ENCODE measurements around the gene ELAVL1.
A peak's percentile ranks its signal among the peaks of the same experiment; 100 is the strongest.
"Not testable (repeated sequence)": the region's sequence is repeated elsewhere in the genome, so short reads cannot be mapped to it uniquely, and the experiment has no call there.

Gene ELAVL1

DNA sequence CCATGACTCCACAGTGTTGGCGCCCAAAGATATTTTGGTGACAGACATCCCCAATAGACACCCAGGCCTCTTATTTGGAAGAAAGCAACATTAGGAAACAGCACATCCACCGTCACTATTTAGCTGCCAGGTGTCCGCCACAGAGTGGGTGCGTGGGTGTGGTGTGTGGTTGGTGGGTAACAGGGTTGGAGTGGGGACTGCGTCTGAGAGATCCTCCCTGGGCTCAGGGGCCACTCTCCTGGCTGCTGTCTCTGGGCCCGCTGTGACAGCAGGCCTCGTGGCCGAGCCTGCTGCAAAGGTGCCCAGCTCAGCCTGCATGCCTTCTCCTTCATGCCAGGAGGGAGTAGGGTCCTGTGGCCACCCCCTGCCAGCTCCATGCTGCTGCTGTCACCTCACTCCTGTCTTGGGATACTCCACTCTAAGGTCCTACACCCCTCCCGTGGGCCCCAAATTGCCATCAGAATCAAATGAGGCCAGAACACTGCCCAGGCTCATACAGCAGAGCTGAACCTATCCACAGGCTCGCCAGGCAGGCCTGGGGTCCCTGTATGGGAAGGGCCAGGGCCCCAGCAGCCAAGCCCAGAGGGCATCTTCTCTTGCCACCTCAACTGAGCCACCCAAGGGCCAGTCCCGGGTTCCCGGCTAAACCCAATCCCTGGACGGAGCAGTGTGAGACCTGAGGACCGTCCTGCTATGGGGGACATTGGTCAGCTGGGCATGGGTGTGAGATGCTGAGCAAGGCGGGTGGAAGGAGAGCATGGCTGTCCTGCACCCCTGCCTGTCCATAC is 37.2 kb downstream of the ELAVL1 start:
- DNase-seq (ENCODE audit: low spot score): no peak

DNA sequence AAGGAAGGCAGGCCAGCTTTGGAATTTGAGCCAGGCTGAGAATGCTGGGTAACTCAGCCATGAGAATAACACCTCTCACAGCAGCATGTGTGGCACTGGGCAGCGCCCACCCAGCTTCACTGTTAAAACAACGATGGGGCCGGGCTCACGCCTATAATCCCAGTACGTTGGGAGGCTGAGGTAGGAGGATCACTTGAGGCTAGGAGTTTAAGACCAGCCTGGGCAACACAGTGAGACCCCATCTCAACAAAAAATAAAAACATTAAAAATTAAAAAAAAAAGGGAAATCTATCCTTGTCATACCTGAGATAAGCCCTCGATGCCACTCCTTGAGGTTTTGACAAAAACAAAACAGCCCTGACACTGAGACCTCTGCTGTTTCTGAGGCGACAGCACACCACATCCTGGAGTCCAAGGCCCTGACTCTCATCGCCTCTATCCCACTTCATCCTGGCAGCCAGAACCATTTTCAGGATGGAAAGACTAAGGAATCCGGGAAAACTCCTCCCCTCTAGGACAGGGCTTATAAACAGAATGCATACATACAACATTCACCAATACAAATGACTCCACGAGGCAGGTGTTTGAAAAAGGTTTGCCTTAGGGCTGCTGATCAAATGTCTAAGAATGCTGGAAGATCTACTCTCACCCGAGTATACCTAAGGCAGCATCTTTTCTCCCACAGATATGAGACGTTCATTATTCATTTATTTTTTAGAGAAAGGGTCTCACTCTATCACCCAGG is 39.3 kb downstream of the ELAVL1 start:
- no peak for DNase-seq (ENCODE audit: low spot score)

DNA sequence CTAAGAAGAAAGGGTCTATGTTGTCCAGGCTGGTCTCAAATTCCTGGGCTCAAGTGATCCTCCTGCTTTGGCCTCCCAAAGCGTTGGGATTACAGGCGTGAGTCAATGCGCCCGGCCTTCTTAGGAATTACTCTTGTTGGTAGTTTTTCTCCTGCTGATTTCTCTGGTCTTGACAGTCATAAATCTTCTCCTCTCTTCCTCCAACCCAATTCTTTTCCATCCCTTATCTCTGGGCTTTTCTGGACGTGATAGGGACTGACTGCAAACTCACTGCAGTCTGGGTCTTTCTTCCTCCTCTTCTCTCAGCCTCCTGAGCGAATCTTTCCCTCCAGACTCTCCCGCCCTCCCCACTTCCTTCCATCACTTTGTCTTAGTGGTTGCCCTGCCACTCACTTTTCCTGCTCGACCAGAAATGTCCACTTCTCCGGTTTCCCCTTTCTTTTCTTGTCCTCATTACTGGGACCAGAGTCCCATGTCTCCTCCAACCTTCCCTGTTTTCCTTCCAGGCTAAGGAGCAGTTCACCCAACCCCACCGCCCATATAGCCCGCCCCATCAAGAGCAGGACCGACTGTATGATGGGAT is 40.1 kb downstream of the ELAVL1 start:
- DNase-seq (ENCODE audit: low spot score): no peak

DNA sequence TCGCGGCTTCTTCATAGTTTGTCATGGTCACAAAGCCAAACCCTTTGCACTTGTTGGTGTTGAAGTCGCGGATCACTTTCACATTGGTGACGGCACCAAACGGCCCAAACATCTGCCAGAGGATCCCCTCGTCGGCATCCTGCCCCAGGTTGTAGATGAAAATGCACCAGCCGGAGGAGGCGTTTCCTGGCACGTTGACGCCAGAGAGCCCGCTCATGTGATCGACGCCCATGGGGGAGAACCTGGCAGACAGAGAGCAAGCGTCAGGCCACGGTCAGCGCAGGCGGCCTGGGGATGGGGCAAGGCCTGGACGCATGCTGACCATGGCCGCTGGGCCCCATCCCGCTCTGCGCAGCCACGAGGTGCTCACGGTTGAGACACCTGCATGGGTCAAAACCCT is 41.9 kb downstream of the ELAVL1 start:
- no peak for DNase-seq (ENCODE audit: low spot score)

DNA sequence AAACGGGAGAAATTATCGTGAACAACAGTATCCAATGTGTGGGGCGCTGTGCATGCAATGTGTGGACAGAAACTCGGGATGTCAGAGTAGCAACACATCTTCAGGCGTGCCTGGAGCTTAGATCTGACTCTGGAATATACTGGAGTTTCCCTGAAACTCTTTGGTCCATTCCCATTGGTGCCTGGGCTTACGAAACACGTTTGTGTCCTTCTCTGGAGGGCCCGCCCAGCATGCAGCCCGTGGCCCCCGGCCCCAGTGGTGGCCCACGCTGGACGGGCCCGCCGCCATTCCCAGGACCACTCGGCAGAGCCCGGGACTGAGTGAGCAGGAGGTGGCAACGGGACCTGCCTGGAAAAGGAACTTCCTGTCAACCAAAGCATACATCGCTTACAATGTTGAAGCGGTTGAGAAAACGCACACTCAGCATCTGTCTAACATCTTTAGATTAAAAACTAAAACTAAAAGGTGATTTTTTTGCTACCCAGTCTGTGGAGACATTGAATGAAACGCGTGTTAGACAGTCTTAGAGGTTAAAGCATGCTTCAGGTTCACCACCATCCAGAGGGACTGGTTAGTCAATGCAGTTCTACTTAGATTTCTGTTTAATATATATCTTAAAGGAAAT is 42.7 kb downstream of the ELAVL1 start:
- DNase-seq (ENCODE audit: low spot score): no peak

DNA sequence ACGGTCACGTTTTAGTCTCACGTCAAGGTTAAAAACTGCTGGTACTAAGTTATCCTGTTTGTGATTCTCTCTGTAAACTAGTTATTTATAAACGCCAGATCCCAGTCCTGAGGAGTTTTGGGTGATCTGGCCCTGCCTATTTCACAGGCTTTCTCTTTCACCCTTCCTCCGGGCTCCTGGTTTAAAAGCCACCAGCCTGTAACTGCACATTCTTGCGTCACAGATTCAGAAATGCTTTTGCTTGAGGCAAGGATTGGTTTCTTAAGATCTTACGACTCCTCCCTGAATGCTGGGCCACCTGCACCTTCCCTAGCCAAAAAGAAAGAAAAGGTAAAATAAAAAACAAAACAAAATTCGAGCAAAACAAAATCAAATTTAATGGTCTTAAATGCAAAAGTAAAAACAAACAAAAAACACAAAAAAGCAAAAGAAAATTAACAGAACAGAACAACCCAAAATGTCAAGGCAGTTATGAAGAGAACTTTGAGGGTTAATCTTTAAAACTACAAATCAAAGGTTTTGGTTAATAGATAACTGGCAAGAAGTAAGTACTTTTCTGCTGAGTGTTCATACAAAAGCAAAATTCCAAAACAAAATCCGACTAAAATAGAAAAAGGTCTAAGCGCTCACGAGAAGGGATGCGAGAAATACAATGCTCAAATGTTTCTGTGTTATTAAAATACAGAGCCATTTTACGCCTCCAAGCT is 43.4 kb downstream of the ELAVL1 start:
- DNase-seq (ENCODE audit: low spot score): no peak

DNA sequence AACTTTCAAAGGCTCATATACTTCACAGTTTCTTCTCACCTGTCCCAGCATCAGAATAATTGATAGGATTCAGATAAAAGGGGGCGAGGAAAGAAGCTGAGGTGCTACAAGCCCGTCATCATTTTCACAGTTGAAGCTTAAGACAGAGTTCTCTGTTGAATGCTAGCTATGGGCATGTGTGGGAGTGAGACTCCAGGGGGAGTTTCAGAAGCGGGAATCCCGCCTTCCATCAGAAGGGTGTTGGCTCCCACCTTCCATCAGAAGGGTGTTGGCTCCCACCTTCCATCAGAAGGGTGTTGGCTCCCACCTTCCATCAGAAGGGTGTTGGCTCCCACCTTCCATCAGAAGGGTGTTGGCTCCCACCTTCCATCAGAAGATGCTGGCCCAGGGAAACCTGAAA is 44.4 kb downstream of the ELAVL1 start:
- not testable (repeated sequence) for DNase-seq (ENCODE audit: low spot score)

DNA sequence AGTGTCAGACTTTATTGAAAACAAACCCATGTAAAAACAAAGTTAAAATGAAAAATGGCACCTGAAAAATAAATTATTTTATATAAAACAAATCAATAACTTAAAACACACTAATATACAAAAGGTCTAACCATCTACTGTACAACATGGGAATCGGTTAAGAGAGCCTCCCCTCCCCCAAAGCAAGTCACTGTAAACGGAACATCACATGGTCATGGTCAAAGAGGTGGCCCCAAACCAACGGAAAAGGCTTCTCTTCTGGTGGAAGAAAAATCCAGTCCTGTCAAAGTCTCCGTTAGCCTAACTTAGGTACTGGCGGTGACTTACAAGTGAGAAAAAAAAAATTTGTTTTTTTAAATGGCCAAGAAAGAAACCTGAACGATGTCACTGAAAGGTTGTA is 46.2 kb downstream of the ELAVL1 start:
- no peak for DNase-seq (ENCODE audit: low spot score)

DNA sequence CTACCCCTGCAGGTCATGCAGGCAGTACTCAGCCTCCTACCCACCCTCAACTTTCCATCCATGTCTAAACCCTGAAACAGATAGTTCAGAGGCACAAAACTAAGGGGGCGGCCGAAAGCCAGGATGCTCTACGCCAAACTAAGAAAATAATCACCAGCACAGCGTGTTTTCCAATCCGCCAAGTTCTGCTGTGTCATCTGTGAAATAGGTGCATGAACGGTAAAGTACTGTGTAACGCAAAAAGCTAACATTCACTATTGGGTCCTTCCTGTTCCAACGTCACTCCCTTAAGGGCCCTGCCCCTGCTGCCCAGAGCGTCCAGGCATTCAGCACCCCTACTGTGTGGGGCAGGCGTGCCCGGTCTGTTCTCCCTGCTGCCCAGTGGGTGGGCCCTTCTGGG is 49.7 kb downstream of the ELAVL1 start:
- DNase-seq (ENCODE audit: low spot score): no peak

DNA sequence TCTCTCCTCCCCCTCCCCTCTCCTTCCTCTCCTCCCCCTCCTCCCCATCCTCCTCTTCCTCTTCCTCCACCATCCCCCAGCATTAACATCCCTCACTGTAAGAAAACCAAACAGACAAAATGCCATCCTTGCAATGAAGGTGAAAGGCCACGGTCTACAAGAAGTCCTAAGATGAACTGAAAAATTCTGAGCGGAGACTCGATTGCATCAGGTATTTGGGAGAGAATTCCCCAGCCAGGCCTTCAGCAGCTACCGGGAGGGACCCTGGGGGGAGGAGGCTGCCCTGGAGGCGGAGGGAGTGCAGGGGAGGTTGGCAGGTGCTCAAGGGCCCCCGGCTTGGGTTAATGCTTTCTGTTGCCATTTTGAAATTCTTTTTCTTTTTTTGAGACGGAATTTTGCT is 51.9 kb downstream of the ELAVL1 start:
- no peak for DNase-seq (ENCODE audit: low spot score)

DNA sequence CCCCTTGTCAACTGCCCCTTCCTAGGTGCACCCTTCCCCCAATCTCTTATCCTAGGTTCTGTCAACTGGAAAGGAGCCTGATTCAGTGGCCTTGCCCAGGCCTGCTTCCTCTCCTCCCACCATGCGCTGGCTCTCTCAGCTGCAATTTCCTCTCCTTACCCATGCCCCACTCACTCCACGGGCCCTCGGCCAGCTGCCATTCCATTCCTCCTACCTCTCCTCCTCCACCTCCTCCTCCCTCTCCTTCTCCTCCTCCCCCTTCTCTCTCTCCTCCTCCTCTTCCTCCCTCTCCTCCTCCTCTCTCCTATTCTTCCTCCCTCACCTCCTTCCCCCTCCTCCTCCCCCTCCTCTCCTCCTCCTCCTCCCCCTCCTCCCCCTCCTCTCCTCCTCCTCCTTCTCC is 52.4 kb downstream of the ELAVL1 start:
- no peak for DNase-seq (ENCODE audit: low spot score)

DNA sequence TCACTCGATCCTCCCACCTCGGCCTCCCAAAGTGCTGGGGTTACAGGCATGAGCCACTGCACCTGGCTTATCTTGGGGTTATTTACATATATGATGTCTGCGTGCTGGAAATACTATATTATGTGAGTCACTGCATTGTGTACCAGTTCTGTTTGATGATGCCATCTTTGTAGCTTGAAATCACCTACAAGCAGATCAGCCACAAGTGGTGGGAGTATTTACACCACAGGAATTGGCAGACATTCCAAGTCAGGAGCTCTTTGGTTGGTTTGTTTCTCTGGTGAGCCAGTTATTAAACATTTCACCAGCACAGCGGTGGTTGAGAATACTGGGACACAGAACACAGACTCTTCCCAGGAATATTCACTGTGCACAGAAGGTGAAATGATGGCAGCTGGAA is 57.5 kb downstream of the ELAVL1 start:
- peak; percentile 37 for DNase-seq (ENCODE audit: low spot score)

DNA sequence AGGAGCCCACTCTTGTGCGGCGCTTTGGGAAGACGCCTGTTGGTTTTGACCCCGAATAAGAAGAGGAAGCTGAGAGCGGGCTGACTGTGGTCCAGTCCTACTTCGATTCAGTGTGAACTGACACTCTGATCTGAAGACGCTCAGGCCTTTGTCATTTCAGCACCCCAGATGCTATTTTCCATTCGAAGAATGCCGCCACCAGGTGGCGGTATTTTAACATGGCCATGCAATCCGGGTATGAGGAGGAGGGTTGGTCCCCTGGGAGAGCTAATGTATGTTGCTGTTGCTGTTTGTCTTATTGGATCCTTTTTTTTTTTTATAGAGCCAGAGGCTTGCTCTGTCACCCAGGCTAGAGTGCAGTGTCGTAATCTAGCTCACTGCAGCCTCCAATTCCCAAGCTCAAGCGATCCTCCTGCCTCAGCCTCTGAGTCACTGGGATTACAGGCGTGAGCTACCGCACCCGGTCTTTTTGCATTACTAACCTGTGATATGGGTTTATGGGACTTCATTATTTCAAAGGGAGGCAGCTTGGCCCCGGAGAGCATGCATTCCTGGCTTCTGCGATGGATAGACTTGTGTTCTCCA is 61.2 kb downstream of the ELAVL1 start:
- peak; percentile 89 for DNase-seq (ENCODE audit: low spot score)

DNA sequence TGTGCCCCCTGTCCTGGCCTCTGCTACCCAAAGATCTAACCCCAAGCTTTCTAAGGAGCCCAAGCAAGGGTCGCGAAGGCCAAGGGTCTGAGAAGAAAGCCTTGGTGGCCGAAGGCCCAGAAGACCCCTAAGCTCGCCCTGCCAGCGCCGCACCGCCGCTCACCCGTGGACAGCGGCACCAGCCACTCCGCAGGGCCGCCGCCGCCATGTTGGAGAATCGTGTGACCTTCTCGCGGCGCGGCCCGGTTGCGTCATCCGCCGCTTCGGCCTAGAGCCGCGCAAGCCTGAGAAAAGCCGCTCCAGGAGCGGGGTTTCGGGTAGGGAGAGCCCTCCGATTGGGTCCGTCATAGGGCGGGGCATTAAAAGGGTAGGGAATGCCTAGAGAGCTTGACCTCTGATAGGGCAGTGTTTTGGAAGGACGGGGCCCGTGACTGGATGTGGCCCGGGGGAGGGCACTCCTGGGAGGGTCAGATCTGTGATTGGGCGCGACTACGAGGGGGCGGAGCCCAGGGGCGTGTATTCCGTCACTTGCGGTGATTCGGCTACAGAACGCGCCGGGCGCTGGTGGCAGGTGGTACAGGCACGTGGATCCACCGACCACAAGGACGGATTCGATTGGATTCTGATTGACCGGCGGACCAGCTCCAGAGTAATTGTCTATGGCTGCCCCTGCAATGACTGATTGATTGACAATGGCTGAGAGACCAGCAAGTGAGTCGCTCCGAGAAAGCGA is 61.8 kb downstream of the ELAVL1 start, which contains the start of gene TIMM44:
TIMM44 (minus strand) TSS at position 223 of the 733 bp plus-strand sequence; CDS start at position 208, 15 bp downstream.
- DNase-seq (ENCODE audit: low spot score): peak; percentile 99

DNA sequence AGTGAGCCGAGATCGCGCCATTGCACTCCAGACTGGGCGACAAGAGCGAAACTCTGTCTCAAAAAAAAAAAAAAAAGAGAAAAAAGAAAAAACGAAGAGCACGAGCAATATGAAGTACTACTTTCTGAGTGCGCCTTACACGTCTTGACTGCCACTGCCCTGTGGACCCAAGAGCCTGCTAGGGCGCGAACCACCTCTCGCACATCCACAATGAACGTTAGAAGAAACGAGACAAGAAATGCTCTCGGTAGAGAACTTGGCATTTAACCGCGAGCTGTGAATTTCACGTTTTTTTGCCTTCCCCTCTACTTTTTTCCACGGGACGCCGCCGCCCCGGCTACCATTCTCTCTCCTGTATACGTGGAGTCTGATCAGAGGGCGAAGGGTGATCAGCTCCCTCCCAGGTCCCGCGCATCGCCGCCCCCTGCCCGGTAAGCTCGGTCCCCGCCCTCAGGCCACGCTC is 62.4 kb downstream of the ELAVL1 start:
- DNase-seq (ENCODE audit: low spot score): no peak

DNA sequence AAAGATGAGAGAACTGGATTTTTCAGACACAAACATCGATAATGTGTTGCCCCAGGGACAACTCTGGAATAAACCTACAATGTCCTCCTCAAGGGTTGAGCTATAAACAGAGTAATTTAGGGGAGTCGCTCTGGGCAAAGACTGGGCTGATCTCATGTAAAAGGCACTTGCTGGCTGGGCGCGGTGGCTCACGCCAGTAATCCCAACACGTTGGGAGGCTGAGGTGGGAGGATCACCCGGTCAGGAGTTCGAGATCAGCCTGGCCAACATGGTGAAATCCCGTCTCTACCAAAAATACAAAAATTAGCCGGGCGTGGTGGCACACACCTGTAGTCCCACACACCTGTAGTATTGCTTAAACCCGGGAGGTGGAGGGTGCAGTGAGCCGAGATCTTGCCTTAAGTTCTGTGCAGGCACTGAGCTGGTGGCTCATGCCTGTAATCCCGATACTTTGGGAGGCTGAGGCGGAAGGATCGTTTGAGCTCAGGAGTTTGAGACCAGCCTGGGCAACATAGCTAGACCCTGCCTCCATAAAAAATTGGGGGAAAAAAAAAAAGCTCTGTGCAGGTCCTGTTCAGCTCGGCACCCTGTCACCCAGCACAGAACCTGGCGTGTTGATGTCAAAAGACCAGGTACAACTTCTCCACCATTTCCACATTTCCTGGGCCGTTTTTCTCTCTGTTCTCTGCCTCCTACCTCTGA is 63.4 kb downstream of the ELAVL1 start:
- no peak for DNase-seq (ENCODE audit: low spot score)

DNA sequence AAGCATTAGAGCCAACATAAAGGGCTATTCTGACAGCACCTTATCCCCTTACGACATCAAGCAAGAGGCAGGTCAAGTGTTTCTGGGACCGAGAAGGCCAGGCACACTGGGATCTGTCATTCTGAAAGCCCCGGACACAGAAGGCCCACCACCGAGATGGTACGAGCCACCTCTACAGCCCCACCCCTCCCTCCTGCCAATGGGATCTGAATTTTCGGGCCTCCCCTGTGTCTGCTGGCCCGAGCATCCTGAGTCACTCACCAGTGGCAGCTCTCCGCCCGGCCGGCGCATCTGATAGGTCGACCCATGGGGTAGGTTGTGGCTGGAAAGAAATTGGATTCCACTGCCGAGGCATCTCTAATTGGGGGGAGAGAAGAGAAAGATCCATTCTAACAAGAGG is 64.6 kb downstream of the ELAVL1 start:
- DNase-seq (ENCODE audit: low spot score): no peak

DNA sequence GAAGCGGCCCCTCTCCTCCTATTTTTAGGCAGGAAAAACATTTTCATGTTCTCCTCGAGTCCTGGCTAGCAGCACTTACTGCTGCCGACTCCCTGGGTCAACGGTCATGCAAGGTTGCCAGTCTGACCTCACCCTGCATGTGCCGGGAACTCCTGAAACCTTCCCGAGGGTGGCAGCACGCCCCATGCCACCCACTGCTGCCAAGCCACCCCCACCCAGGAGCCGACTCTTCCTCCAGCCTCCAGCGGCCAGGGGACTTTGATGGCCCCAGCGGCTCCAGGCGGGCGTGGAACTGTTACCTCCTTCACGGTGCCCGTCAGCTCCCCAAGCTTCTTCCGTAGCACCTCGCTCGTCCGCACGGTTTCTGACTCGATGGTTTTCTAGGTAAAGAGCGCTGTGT is 70.7 kb downstream of the ELAVL1 start:
- DNase-seq (ENCODE audit: low spot score): no peak

DNA sequence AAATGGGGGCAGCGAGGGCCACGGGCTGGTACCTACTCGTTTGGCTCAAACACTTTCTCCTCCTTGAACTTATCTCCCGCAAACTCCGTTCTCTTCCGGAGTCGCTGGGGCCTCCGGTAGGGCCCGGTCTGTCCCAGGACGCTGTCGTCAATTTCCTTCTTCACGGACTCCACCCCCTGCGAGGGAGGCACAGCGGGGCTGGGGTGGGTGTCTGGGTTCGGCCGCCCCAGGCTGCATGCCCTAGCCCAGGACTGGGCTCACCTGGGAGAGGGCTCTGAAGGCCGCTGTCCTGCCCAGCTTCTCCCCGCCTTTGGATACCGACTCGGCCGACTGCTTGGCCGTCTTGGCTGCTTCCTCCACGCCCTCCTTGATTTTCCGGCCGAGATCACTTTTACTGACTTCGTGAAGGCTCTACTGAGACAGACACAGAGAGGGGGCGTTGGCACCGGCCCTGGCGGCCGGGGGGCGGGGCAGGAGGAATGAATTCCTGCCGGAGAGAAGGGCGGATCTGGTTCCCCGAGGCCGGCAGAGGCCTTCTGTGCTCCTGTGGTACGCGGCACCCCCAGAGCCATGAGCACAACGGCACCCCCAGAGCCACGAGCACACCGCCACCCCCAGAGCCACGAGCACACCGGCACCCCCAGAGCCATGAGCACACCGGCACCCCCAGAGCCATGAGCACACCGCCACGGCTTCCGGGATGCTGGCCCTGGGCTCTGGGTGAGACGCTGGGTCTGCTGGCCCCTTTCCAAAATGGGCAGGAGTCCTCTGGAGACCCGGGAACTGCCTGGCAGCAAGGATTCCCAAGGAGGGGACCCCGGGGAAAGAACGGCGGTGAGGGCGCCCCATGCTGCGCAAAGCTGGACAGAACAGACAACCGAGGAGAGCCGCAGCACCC is 71.4 kb downstream of the ELAVL1 start:
- no peak for DNase-seq (ENCODE audit: low spot score)
